ENCODE measurements around the gene AUTS2. TPM values are rescaled to one million over a fixed set of nuclear protein-coding genes. Genes with fewer than 3 reads are reported as not detected.

AUTS2 gene
- total and polyA plus RNA-seq, 9 of the 15 experiments (the other 6 are each of a cell fraction or from before 2014, with no cell fraction given) = 0.58 TPM; not detected in 8

DNA sequence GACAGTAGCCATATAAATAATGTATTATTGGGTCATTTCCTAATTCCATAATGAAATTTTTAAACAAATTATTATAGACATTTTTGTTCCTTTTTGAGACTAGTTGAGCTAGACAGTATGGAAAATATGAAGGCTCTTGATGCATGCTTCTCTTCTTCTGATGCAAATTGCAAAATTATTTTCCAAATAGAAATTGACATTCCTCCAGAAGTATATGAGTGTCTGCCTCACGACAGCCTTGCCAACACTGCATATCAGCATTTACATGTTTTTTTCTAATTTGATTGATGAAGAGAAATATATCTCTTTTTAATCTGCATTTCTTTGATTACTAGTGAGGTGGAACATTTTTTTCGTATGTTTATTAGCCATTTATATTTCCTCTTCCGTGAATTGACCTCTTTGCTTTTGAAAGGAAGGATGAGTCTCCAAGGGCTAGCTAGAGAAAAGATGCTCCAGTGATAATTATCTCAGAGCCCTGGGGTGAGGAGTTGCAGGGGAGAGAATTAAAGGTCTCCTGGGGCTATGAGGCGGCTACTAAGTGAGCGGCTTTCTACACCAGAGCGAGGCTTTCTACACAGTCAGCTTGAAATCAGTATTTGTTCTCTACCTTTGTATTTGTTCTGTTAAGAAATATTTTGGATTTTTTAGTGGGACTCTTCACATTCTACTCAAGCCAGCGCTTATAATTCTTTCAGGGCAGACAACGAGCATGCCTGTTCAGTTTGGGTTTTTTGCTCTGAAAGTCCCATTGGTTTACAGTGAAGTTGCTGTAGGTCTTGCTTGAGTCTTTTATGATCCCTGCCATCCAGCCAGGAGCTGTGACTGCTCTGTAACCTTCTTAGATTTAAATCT lies 821.5 kb downstream of the AUTS2 start:
- FAIRE-seq (no peak), ATAC-seq (no peak), DNase-seq (ENCODE audit: extremely low read depth in 1 of 4, low spot score in 3 of 4) (no peak)
- WGBS (ENCODE audit: insufficient coverage, low coverage, missing lambda C conversion rate) = 0% methylated on average over 8 of the region's 8 CpGs
- intact Hi-C loops (cut with micrococcal nuclease) = no loop called here
- in situ Hi-C loops (cut with MboI) = no loop called here
- Histone ChIP-seq H3K79me2 (ENCODE audit: control insufficient read depth, insufficient read depth, low read length) (no peaks in the 10 kb centered on the region), H3K4me2 (ENCODE audit: insufficient read depth, low read length) (no peak overlapping the region), H3K9me1 (ENCODE audit: control insufficient read depth, insufficient read depth, low read length) (no peaks in the 10 kb centered on the region), H3K4me1 (replicated peaks in 1 of 2; ENCODE audit: control insufficient read depth in 2 of 2, insufficient read depth in 2 of 2, low read length in 2 of 2) (no peaks in the 10 kb centered on the region), H4K20me1 (replicated peaks; ENCODE audit: control insufficient read depth, insufficient read depth, low read length) (no peaks in the 10 kb centered on the region), H3K27me3 (ENCODE audit: control insufficient read depth in 2 of 2, insufficient read depth in 2 of 2, low read length in 2 of 2) (peaks cover 7 to 29% of the 10 kb centered on the region in 2 experiments; a peak in 3 of 5 replicates), H3K27ac (ENCODE audit: extremely low read depth, low read depth, low read length) (no peak overlapping the region), H3K36me3 (ENCODE audit: control insufficient read depth, insufficient read depth, low read length) (no peaks in the 10 kb centered on the region), H3K4me3 (no peak overlapping the region), H2AFZ (ENCODE audit: low read depth, low read length) (no peak overlapping the region), H3K9ac (ENCODE audit: insufficient read depth in 1 of 2, low read depth in 2 of 2, low read length in 2 of 2) (no peak overlapping the region), H3K9me3 (replicated peaks; ENCODE audit: control insufficient read depth, insufficient read depth, low read depth, low read length) (no peaks in the 10 kb centered on the region)
- TF ChIP-seq CCAR2 (IDR thresholded peaks at IDR 0.05; ENCODE audit: low read depth, low read length) (no peak), MCM2 (IDR thresholded peaks at IDR 0.05; ENCODE audit: low read depth) (no peak)
- TF ChIP-seq, protein P1, sequence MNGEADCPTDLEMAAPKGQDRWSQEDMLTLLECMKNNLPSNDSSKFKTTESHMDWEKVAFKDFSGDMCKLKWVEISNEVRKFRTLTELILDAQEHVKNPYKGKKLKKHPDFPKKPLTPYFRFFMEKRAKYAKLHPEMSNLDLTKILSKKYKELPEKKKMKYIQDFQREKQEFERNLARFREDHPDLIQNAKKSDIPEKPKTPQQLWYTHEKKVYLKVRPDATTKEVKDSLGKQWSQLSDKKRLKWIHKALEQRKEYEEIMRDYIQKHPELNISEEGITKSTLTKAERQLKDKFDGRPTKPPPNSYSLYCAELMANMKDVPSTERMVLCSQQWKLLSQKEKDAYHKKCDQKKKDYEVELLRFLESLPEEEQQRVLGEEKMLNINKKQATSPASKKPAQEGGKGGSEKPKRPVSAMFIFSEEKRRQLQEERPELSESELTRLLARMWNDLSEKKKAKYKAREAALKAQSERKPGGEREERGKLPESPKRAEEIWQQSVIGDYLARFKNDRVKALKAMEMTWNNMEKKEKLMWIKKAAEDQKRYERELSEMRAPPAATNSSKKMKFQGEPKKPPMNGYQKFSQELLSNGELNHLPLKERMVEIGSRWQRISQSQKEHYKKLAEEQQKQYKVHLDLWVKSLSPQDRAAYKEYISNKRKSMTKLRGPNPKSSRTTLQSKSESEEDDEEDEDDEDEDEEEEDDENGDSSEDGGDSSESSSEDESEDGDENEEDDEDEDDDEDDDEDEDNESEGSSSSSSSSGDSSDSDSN (IDR thresholded peaks at IDR 0.05; ENCODE audit: borderline replicate concordance in 1 of 2, low read depth in 2 of 2, low read length in 2 of 2) = no peak
- ChIA-PET POLR2A (no interaction called here), CTCF (ENCODE audit: low intra/inter-chr PET ratio) (no interaction called here)
- BruUV-seq (replicated peaks) = no TSS peak
